LNCaP clone FGC (cell line): ENCODE data around the gene MASP1.
"Not testable (repeated sequence)": the region's sequence is repeated elsewhere in the genome, so short reads cannot be mapped to it uniquely, and the experiment has no call there.

Experiments used
- DNase-seq: peaks from one replicate; pipeline ENCODE4 v3.0.0-alpha.2; 2011; ENCODE audit warnings: low read depth
- H3K4me3 ChIP-seq: 2 replicates; pipeline ENCODE4 v1.5.1; 2011; ENCODE audit warnings: mild to moderate bottlenecking, low read depth, low read length, control low read depth
- TF ChIP-seq, protein P1 (sequence below): IDR thresholded peaks from 2 replicates; pipeline ENCODE4 v1.5.1; 2012; ENCODE audit warnings: mild to moderate bottlenecking; ENCODE audit not compliant: control insufficient read depth, insufficient read depth; ENCODE audit errors: extremely low read depth

MASP1 gene

GRCh38 chr3:187207624-187208023, 83.9 kb downstream of the MASP1 start:
- TF ChIP-seq, protein P1, sequence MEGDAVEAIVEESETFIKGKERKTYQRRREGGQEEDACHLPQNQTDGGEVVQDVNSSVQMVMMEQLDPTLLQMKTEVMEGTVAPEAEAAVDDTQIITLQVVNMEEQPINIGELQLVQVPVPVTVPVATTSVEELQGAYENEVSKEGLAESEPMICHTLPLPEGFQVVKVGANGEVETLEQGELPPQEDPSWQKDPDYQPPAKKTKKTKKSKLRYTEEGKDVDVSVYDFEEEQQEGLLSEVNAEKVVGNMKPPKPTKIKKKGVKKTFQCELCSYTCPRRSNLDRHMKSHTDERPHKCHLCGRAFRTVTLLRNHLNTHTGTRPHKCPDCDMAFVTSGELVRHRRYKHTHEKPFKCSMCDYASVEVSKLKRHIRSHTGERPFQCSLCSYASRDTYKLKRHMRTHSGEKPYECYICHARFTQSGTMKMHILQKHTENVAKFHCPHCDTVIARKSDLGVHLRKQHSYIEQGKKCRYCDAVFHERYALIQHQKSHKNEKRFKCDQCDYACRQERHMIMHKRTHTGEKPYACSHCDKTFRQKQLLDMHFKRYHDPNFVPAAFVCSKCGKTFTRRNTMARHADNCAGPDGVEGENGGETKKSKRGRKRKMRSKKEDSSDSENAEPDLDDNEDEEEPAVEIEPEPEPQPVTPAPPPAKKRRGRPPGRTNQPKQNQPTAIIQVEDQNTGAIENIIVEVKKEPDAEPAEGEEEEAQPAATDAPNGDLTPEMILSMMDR, result no peak
- DNase-seq, result no peak
- no peak overlapping the region for H3K4me3 ChIP-seq

DNA sequence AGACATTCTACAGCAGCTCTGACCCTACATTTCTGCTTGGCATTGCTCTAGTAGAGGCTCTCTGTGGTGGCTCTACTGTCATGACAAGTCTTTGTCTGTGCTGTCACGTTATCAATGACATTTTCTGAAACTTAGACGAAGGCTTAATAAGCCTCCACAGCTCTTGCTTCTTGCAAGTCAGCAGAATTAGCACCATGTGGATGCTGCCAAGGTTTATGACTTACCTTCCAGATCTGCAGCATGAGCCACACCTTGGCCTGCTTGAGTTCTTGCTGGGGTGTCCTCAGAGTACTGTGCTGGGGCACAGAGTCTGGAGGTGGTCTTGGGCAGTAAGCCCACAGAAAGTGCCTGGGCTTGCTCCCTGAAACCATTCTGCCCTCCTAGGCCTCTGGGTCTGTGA, 84.5 kb downstream of the MASP1 start:
- no peak for DNase-seq
- H3K4me3 ChIP-seq, result no peak overlapping the region
- TF ChIP-seq, protein P1, result no peak

DNA sequence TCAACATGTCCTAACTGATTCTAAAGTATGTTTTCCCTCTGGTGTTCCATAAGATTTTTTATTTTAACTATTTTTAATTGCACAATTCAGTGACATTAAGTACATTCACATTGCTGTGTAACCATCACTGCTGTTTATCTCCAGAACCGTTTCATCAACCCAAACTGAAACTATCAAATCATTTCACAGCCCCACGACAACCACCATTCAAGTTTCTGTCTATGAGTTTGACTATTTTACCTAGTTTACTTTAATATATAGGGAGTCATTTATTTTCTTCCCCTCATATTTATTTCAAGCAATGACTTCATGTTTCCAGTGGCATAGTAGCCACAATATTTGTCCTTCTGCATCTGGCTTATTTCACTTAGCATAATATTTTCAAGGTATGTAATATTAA, 85.9 kb downstream of the MASP1 start:
- TF ChIP-seq, protein P1, result no peak
- H3K4me3 ChIP-seq, result no peak overlapping the region
- DNase-seq, result no peak

GRCh38 chr3:187199463-187200050, 92.0 kb downstream of the MASP1 start:
- not testable (repeated sequence) for DNase-seq, H3K4me3 ChIP-seq

- no peak for DNase-seq
- TF ChIP-seq, protein P1, result no peak
- H3K4me3 ChIP-seq, result no peak overlapping the region
Measured at GRCh38 chr3:187198490-187198889, 93.0 kb downstream of the MASP1 start.

GRCh38 chr3:187197335-187197649, 94.2 kb downstream of the MASP1 start, which contains the start of gene RTP1:
RTP1 (plus strand) TSS chr3:187197486; CDS start chr3:187197516, 30 bp downstream.
- no peak for DNase-seq
- no peak within 1 kb of the TSS for H3K4me3 ChIP-seq
- TF ChIP-seq, protein P1, result no peak

DNA sequence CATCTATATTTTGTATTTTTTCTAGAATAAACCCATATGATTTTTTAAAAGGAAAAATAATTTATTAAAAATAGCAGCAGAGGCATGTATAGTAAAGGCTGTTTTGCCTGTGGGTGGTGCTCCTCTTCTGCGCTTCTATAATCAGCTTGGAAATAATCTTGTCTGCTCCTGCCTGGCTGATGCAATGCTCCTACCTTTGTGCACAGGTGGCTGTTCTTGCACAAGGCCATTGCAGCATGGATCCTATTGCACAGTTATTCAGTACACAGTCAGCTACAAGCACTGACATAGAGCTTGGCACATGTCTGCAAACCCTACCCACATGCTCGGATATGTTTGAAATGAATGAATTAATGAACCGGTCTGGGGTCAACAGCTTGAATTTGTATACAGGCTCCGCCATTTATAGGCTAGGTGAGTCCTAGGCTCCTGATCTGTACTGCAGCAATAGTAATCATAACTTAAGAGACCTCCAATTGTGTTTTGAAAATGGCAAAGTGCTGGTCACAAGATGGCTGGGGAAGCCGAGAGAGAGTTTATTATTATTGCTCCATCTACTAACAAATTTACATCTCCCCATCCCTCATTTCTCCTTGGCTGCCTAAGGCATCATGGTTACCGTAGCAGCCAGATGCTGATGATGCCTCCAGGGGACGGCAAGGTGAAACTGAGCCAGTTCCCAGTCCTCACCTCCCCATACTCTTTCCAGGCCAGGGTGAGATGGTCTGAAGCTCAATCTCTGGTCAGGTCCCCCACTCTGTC, 94.8 kb downstream of the MASP1 start:
- no peak overlapping the region for H3K4me3 ChIP-seq
- TF ChIP-seq, protein P1, result no peak
- no peak for DNase-seq
